Measurements from ENCODE around the gene QRSL1.
"Not testable (repeated sequence)": the region's sequence is repeated elsewhere in the genome, so short reads cannot be mapped to it uniquely, and the experiment has no call there.

Gene QRSL1

GRCh38 chr6:106629103-106629858, at the start of gene QRSL1, which contains the start of gene RTN4IP1:
Gene QRSL1, plus strand, starts transcription at chr6:106629578. Its CDS starts 104 bp downstream, at chr6:106629682.
Gene RTN4IP1, minus strand, starts transcription at chr6:106629498. Its CDS starts 477 bp downstream, at chr6:106629021.
- peak; percentile 54 to 73 for DNase-seq (ENCODE audit: extremely low read depth in 1 of 2, low read depth in 1 of 2)

- no peak for DNase-seq (ENCODE audit: extremely low read depth in 1 of 2, low read depth in 1 of 2)
Observed at GRCh38 chr6:106581468-106581867, 47.9 kb upstream of the QRSL1 start.

GRCh38 chr6:106586815-106587415, 42.5 kb upstream of the QRSL1 start:
- DNase-seq (ENCODE audit: extremely low read depth in 1 of 2, low read depth in 1 of 2), result no peak

- not testable (repeated sequence) for DNase-seq (ENCODE audit: extremely low read depth in 1 of 2, low read depth in 1 of 2)
Observed at GRCh38 chr6:106588937-106589336, 40.4 kb upstream of the QRSL1 start.

GRCh38 chr6:106591111-106591825, 38.1 kb upstream of the QRSL1 start:
- DNase-seq (ENCODE audit: extremely low read depth in 1 of 2, low read depth in 1 of 2), result no peak

- no peak for DNase-seq (ENCODE audit: extremely low read depth in 1 of 2, low read depth in 1 of 2)
Observed at GRCh38 chr6:106599440-106599839, 29.9 kb upstream of the QRSL1 start.

- DNase-seq (ENCODE audit: extremely low read depth in 1 of 2, low read depth in 1 of 2), result no peak
Observed at GRCh38 chr6:106600329-106600728, 29.0 kb upstream of the QRSL1 start.

GRCh38 chr6:106608080-106608668, 21.2 kb upstream of the QRSL1 start:
- DNase-seq (ENCODE audit: extremely low read depth in 1 of 2, low read depth in 1 of 2), result no peak

GRCh38 chr6:106609699-106610098, 19.7 kb upstream of the QRSL1 start:
- no peak for DNase-seq (ENCODE audit: extremely low read depth in 1 of 2, low read depth in 1 of 2)

- no peak for DNase-seq (ENCODE audit: extremely low read depth in 1 of 2, low read depth in 1 of 2)
Observed at GRCh38 chr6:106611030-106611429, 18.3 kb upstream of the QRSL1 start.

GRCh38 chr6:106612671-106613416, 16.5 kb upstream of the QRSL1 start:
- DNase-seq (ENCODE audit: extremely low read depth in 1 of 2, low read depth in 1 of 2), result no peak

- no peak for DNase-seq (ENCODE audit: extremely low read depth in 1 of 2, low read depth in 1 of 2)
Observed at GRCh38 chr6:106613590-106613989, 15.8 kb upstream of the QRSL1 start.

GRCh38 chr6:106614166-106614565, 15.2 kb upstream of the QRSL1 start:
- DNase-seq (ENCODE audit: extremely low read depth in 1 of 2, low read depth in 1 of 2), result no peak

GRCh38 chr6:106614592-106615257, 14.7 kb upstream of the QRSL1 start:
- DNase-seq (ENCODE audit: extremely low read depth in 1 of 2, low read depth in 1 of 2), result no peak

- DNase-seq (ENCODE audit: extremely low read depth in 1 of 2, low read depth in 1 of 2), result no peak
Observed at GRCh38 chr6:106617302-106617701, 12.1 kb upstream of the QRSL1 start.

GRCh38 chr6:106617857-106618256, 11.5 kb upstream of the QRSL1 start:
- DNase-seq (ENCODE audit: extremely low read depth in 1 of 2, low read depth in 1 of 2), result no peak

- no peak for DNase-seq (ENCODE audit: extremely low read depth in 1 of 2, low read depth in 1 of 2)
Observed at GRCh38 chr6:106618324-106618723, 11.1 kb upstream of the QRSL1 start.

- DNase-seq (ENCODE audit: extremely low read depth in 1 of 2, low read depth in 1 of 2), result no peak
Observed at GRCh38 chr6:106619223-106619622, 10.2 kb upstream of the QRSL1 start.

- no peak for DNase-seq (ENCODE audit: extremely low read depth in 1 of 2, low read depth in 1 of 2)
Observed at GRCh38 chr6:106620931-106621672, 8.3 kb upstream of the QRSL1 start.

Data from stimulated activated CD8-positive, alpha-beta memory T cell treated with anti-CD3 and anti-CD28 coated beads, Interleukin-7, amount 100 ng/mL, for 48 hours (primary cell).